BE2C (cell line): ENCODE data around the gene ASB5.

Experiments used
- DNase-seq: peaks from one replicate; pipeline ENCODE4 v3.0.0-alpha.2; 2020
- H3K27me3 ChIP-seq: fragments of 250-450 bp; sonication (Bioruptor Pico); 2 replicates; pipeline ENCODE4 v1.5.1; 2020; ENCODE audit warnings: mild to moderate bottlenecking
- H3K36me3 ChIP-seq: fragments of 250-450 bp; sonication (Bioruptor Pico); 2 replicates; pipeline ENCODE4 v1.5.1; 2020; ENCODE audit warnings: mild to moderate bottlenecking
- H3K4me1 ChIP-seq: fragments of 250-450 bp; sonication (Bioruptor Pico); 2 replicates; pipeline ENCODE4 v1.5.1; 2020
- H3K4me3 ChIP-seq: 2 replicates; pipeline ENCODE4 v1.5.1; 2011; ENCODE audit warnings: low read depth, low read length
- H3K9me3 ChIP-seq: fragments of 250-450 bp; sonication (Bioruptor Pico); 2 replicates; pipeline ENCODE4 v1.5.1; 2020
- CTCF ChIP-seq: IDR thresholded peaks from 2 replicates; pipeline ENCODE4 v1.5.1; 2012; ENCODE audit warnings: mild to moderate bottlenecking, low read depth, low read length

Gene ASB5

GRCh38 chr4:176273736-176274135 lies 4.7 kb upstream of the ASB5 start:
- no peak for TF ChIP-seq CTCF
- Histone ChIP-seq H3K36me3 (no peaks in the 10 kb centered on the region), H3K27me3 (no peaks in the 10 kb centered on the region), H3K4me1 (no peaks in the 10 kb centered on the region; the same call in 1 of the 2 replicates), H3K9me3 (no peaks in the 10 kb centered on the region), H3K4me3 (no peak overlapping the region)
- DNase-seq = no peak

GRCh38 chr4:176272799-176273198 lies 3.8 kb upstream of the ASB5 start:
- DNase-seq = no peak
- H3K4me1 ChIP-seq = no peaks in the 10 kb centered on the region; the same call in 1 of the 2 replicates

GRCh38 chr4:176271749-176272148 lies 2.7 kb upstream of the ASB5 start:
- Histone ChIP-seq H3K4me3 (no peak overlapping the region), H3K9me3 (no peaks in the 10 kb centered on the region), H3K4me1 (no peaks in the 10 kb centered on the region; the same call in 1 of the 2 replicates), H3K27me3 (no peaks in the 10 kb centered on the region), H3K36me3 (no peaks in the 10 kb centered on the region)
- DNase-seq = no peak
- TF ChIP-seq CTCF = no peak

More at GRCh38 chr4:176272799-176273198, 3.8 kb upstream of the ASB5 start:
- Histone ChIP-seq H3K27me3 (no peaks in the 10 kb centered on the region), H3K9me3 (no peaks in the 10 kb centered on the region), H3K4me3 (no peak overlapping the region), H3K36me3 (no peaks in the 10 kb centered on the region)
- TF ChIP-seq CTCF = no peak

GRCh38 chr4:176270669-176271068 lies 1.6 kb upstream of the ASB5 start:
- TF ChIP-seq CTCF = no peak
- H3K4me3 ChIP-seq = no peak overlapping the region
- no peaks in the 10 kb centered on the region for H3K36me3 ChIP-seq
- no peaks in the 10 kb centered on the region for H3K9me3 ChIP-seq
- H3K27me3 ChIP-seq = no peaks in the 10 kb centered on the region
- H3K4me1 ChIP-seq = no peaks in the 10 kb centered on the region; the same call in 1 of the 2 replicates
- peak; percentile 13 for DNase-seq

- Histone ChIP-seq H3K4me1 (no peaks in the 10 kb centered on the region; the same call in 1 of the 2 replicates), H3K27me3 (no peaks in the 10 kb centered on the region), H3K9me3 (no peaks in the 10 kb centered on the region), H3K36me3 (no peaks in the 10 kb centered on the region), H3K4me3 (no peak overlapping the region)
- no peak for TF ChIP-seq CTCF
- DNase-seq = no peak
Measured at GRCh38 chr4:176266026-176266425, 3.0 kb downstream of the ASB5 start.

GRCh38 chr4:176262243-176262642 lies 6.8 kb downstream of the ASB5 start:
- Histone ChIP-seq H3K27me3 (no peaks in the 10 kb centered on the region), H3K4me1 (no peaks in the 10 kb centered on the region), H3K9me3 (no peaks in the 10 kb centered on the region), H3K4me3 (no peak overlapping the region), H3K36me3 (no peaks in the 10 kb centered on the region)
- no peak for DNase-seq
- TF ChIP-seq CTCF = no peak
